Measurements from ENCODE around the gene MOB2. TPM values are rescaled to one million over a fixed set of nuclear protein-coding genes. Genes with fewer than 3 reads are reported as not detected.

Gene MOB2
- total RNA-seq, 1 donor from 2014 or later: 23.5 TPM

DNA sequence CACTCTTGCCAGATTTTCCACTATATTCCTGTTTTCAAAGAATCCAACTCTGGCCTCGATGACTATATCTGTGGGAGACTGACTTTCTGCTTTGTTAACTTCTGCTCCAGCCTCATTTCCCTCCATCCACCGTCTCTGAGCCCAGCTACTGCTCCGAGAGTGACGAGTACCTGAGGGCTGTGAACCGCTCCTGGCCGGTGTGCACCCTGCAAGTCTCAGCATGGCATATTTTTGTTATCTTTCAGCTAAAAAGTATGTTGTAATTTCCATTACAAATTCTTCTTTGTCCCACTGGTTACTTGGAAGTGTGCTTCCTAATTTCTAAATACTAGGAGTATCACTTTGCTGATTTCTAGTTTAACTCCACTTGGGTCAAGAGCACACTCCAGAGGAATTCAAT, 36.5 kb upstream of the MOB2 start:
- no peaks in the 10 kb centered on the region for H3K9me3 Mint-ChIP-seq
- no peak for DNase-seq
- peaks cover 6% of the 10 kb centered on the region for H3K4me1 Mint-ChIP-seq
- intact Hi-C loops (cut with micrococcal nuclease): no loop called here
- no peaks in the 10 kb centered on the region for H3K27me3 Mint-ChIP-seq
- peaks cover 2% of the 10 kb centered on the region for H3K36me3 Mint-ChIP-seq (ENCODE audit: low read depth)
- no peak overlapping the region for H3K27ac Mint-ChIP-seq
- no peak overlapping the region for H3K4me3 Mint-ChIP-seq

- Mint-ChIP-seq H3K4me3 (no peak overlapping the region), H3K27me3 (no peaks in the 10 kb centered on the region), H3K36me3 (ENCODE audit: low read depth) (peaks cover 2% of the 10 kb centered on the region), H3K9me3 (no peaks in the 10 kb centered on the region), H3K27ac (no peak overlapping the region), H3K4me1 (peaks cover 6% of the 10 kb centered on the region)
- no peak for DNase-seq
- intact Hi-C loops (cut with micrococcal nuclease): no loop called here
These were observed 35.5 kb upstream of the MOB2 start for GRCh38 chr11:1522081-1522424.

- H3K27me3 Mint-ChIP-seq: no peaks in the 10 kb centered on the region
- no peak overlapping the region for H3K27ac Mint-ChIP-seq
- intact Hi-C loops (cut with micrococcal nuclease): no loop called here
- H3K36me3 Mint-ChIP-seq (ENCODE audit: low read depth): peaks cover 2% of the 10 kb centered on the region
- no peak overlapping the region for H3K4me3 Mint-ChIP-seq
- H3K4me1 Mint-ChIP-seq: peaks cover 6% of the 10 kb centered on the region
- DNase-seq: no peak
- H3K9me3 Mint-ChIP-seq: no peaks in the 10 kb centered on the region
These were observed 35.0 kb upstream of the MOB2 start for GRCh38 chr11:1521382-1522080.

- no peak overlapping the region for H3K27ac Mint-ChIP-seq
- intact Hi-C loops (cut with micrococcal nuclease): no loop called here
- DNase-seq: no peak
- peaks cover 6% of the 10 kb centered on the region for H3K4me1 Mint-ChIP-seq
- H3K36me3 Mint-ChIP-seq (ENCODE audit: low read depth): peaks cover 2% of the 10 kb centered on the region
- H3K27me3 Mint-ChIP-seq: no peaks in the 10 kb centered on the region
- H3K4me3 Mint-ChIP-seq: no peak overlapping the region
- H3K9me3 Mint-ChIP-seq: no peaks in the 10 kb centered on the region
These were observed 34.2 kb upstream of the MOB2 start for GRCh38 chr11:1520663-1521267.

GRCh38 chr11:1520209-1520662, 33.7 kb upstream of the MOB2 start:
- H3K27me3 Mint-ChIP-seq: no peaks in the 10 kb centered on the region
- no peak overlapping the region for H3K4me3 Mint-ChIP-seq
- H3K36me3 Mint-ChIP-seq (ENCODE audit: low read depth): peaks cover 2% of the 10 kb centered on the region
- no peaks in the 10 kb centered on the region for H3K9me3 Mint-ChIP-seq
- peaks cover 6% of the 10 kb centered on the region for H3K4me1 Mint-ChIP-seq
- no peak overlapping the region for H3K27ac Mint-ChIP-seq
- DNase-seq: no peak
- intact Hi-C loops (cut with micrococcal nuclease): no loop called here

- intact Hi-C loops (cut with micrococcal nuclease): loop anchor here (10.0 kb wide), 1 partner anchor 405 kb away; no protein-coding TSS in a partner anchor
- H3K27me3 Mint-ChIP-seq: no peaks in the 10 kb centered on the region
- DNase-seq: no peak
- H3K27ac Mint-ChIP-seq: no peak overlapping the region
- H3K9me3 Mint-ChIP-seq: no peaks in the 10 kb centered on the region
- peaks cover 6% of the 10 kb centered on the region for H3K4me1 Mint-ChIP-seq
- no peak overlapping the region for H3K4me3 Mint-ChIP-seq
- peaks cover 2% of the 10 kb centered on the region for H3K36me3 Mint-ChIP-seq (ENCODE audit: low read depth)
These were observed 32.7 kb upstream of the MOB2 start for GRCh38 chr11:1519028-1520010.

DNA sequence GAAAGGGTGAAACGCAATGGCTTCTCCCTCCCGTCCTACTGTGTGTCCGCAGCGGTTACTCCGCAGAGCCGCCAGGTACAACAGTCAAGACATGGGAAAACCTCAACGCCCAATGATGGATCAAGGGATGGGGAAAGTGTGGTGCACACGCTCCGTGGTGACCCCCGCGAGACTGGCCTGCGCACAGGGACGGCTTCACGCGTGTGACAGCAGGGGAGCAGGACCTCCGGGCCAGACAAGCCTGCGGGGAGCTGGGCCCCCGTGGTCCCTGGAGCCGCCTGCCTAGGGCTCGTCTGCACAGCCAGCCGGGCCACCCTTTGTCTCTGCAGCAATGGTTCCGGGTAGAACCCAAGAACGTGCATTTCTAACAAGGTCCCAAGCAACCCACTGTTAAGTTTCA, 31.7 kb upstream of the MOB2 start:
- H3K4me1 Mint-ChIP-seq: peaks cover 6% of the 10 kb centered on the region
- no peak for DNase-seq
- intact Hi-C loops (cut with micrococcal nuclease): loop anchor here (10.0 kb wide), 1 partner anchor 404 kb away; no protein-coding TSS in a partner anchor
- no peaks in the 10 kb centered on the region for H3K27me3 Mint-ChIP-seq
- H3K27ac Mint-ChIP-seq: no peak overlapping the region
- no peak overlapping the region for H3K4me3 Mint-ChIP-seq
- H3K9me3 Mint-ChIP-seq: no peaks in the 10 kb centered on the region
- peaks cover 2% of the 10 kb centered on the region for H3K36me3 Mint-ChIP-seq (ENCODE audit: low read depth)

DNA sequence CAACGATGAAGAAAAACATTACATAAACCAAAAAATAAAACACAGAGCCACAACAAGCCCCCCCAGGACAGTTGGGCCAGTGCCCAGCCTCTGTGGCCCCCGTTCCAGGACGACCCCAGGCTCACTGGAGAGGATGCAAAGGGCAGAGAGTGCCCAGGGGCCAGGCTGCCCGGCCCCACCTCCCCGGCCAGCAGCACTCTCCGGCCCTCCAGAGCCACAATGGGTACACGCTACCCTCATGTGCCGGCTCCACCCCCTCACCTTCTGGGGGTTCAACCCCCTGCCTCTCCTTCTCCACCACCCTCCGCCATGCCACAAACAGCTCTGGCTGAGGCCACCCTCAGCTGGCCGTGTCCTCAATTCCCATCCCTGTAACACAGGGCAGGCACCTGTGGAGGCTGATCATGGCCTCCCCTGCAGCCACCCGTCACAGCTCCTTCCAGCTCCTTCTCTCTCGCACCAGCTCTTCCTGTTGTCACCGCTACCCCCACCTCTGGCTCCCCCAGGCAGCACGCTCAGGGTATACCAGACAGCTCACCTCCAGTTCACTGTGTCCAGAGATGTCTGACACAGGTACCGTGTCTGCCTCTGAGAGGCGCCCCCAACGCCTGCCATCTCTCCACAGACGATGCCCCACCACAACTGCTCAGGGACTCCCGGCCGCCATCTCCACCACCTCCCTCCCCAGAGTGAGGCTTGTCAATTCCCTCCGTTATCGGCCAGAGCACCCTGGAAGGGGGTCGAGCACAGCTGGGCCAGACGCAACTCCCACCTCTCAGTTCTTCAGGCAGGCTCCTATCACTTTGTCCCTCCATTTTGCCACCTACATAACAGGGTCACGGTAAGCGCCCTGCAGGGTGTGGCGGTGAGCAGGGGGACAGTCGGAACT, 30.8 kb upstream of the MOB2 start:
- peaks cover 4% of the 10 kb centered on the region for H3K4me1 Mint-ChIP-seq
- DNase-seq: no peak
- intact Hi-C loops (cut with micrococcal nuclease): loop anchor here (10.0 kb wide), 1 partner anchor 403 kb away; no protein-coding TSS in a partner anchor
- H3K27ac Mint-ChIP-seq: no peak overlapping the region
- H3K4me3 Mint-ChIP-seq: no peak overlapping the region
- no peaks in the 10 kb centered on the region for H3K9me3 Mint-ChIP-seq
- H3K27me3 Mint-ChIP-seq: no peaks in the 10 kb centered on the region
- peaks cover 2% of the 10 kb centered on the region for H3K36me3 Mint-ChIP-seq (ENCODE audit: low read depth)

- Mint-ChIP-seq H3K27me3 (no peaks in the 10 kb centered on the region), H3K36me3 (ENCODE audit: low read depth) (peaks cover 2% of the 10 kb centered on the region), H3K4me1 (peaks cover 6% of the 10 kb centered on the region), H3K27ac (no peak overlapping the region), H3K4me3 (no peak overlapping the region), H3K9me3 (no peaks in the 10 kb centered on the region)
- no peak for DNase-seq
- intact Hi-C loops (cut with micrococcal nuclease): loop anchor here (10.0 kb wide), 1 partner anchor 402 kb away; no protein-coding TSS in a partner anchor
These were observed 29.9 kb upstream of the MOB2 start for GRCh38 chr11:1516273-1517067.

- Mint-ChIP-seq H3K4me3 (no peak overlapping the region), H3K27ac (no peak overlapping the region), H3K4me1 (peaks cover 2% of the 10 kb centered on the region), H3K9me3 (no peaks in the 10 kb centered on the region), H3K27me3 (no peaks in the 10 kb centered on the region), H3K36me3 (ENCODE audit: low read depth) (no peaks in the 10 kb centered on the region)
- intact Hi-C loops (cut with micrococcal nuclease): loop anchor here (1.0 to 10.0 kb wide), 2 partner anchors 312 to 401 kb away; no protein-coding TSS in a partner anchor
- peak; percentile 91 for DNase-seq
These were observed 28.8 kb upstream of the MOB2 start for GRCh38 chr11:1515082-1516060.

DNA sequence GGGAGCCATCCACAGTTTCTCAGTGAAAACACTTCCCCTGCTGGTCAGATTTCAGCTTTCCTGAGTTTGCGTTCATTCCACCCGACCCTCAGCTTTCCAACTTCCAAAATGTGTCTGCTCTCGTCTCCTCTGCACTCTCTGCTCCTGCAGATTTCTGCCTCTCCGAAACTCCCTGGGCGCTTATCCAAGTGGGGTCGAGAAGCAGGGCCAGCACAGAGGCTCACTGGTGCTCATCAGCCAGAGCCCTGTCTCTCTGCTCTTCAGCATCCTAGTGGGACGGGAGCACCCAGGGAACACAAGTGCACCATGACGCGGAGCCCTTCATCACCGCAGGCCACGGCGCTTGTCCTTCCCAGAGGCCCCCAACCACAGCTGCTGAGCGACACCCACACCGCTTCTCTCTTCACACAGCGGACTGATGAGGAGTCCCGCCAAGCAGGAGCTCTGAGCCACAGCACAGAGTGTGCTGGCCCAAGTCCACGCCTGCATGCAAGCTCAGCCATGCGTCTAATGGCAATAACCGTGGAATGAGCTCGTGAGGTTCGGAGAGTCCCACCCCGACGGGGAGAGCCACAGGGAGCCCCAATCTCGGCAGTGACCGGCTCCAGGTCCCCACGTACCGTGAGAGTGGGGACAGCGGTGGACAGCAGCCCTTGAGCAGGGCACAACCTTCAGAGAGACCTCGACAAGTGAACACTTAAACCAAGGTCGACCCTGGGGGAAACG, 27.9 kb upstream of the MOB2 start:
- no peak for DNase-seq
- no peaks in the 10 kb centered on the region for H3K9me3 Mint-ChIP-seq
- H3K4me1 Mint-ChIP-seq: peaks cover 2% of the 10 kb centered on the region
- intact Hi-C loops (cut with micrococcal nuclease): loop anchor here (1.0 to 10.0 kb wide), 2 partner anchors 311 to 400 kb away; no protein-coding TSS in a partner anchor
- no peaks in the 10 kb centered on the region for H3K27me3 Mint-ChIP-seq
- H3K36me3 Mint-ChIP-seq (ENCODE audit: low read depth): no peaks in the 10 kb centered on the region
- H3K27ac Mint-ChIP-seq: no peak overlapping the region
- H3K4me3 Mint-ChIP-seq: no peak overlapping the region

Data from activated CD4-positive, alpha-beta T cell treated with anti-CD3 and anti-CD28 coated beads, Interleukin-2, amount 10 ng/mL, durations not matched to agents 24 days and 14 days (primary cell).